ENCODE data around the gene C3.
A peak's percentile ranks its signal among the peaks of the same experiment; 100 is the strongest.

The C3 gene

DNA sequence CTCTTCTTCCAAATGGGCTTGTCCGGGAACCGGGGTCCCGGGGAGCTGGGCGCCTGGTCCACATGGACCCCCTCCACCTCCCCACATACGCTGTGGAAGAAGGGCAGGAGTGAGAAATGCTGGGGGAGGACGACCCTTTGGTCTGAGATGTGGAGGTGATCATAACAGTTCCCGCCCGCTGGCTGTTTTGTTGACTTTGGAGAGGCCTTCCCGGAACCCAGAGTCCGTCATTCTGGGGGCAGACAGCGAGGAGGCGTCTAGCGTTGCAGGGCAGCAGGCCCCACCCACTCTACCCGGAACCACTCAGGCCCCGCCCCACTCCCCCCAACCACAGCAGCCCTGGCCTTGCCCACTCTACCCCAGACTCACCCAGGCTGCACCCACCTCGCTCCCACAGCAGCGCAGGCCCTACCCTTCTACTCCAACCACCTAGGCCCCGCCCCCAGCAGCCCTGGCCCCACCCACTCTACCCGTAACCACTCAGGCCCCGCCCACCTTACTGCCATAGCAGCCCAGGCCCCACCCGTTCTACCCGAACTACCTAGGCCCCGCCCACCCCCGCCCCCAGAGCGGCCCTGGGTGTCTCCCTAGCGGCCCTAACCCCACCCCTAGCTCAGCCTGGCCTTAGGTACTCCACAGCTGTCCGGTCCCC is 9.8 kb upstream of the C3 start:
- peak; percentile 42 for DNase-seq

DNA sequence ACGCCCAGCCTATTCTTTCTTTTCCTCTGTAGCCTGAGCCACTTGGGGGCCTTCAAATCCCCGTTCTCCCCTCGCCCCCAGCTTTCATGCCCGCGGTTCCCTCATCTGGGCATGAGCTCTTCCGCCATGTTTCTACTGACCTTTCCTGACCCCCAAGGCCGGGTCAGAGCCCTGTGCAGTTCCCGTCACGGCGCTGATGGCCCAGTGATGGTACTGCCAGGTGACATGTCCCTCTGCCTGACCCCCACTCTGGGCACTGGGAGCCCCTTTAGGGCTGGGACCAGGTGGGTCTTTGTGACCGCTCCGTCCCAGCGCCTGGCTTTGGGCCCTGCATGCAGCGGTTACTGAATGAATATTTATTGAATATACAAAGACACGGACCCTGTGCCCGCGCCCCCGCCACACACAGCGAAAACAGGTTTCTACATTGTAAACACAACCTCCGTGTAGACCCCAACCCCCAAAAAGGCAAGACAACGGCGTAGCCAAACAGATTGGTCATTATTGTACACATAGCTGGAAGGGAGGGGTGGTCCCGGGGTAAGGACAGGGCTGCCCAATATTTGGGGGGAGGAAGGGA is 9.2 kb upstream of the C3 start:
- no peak for DNase-seq

DNA sequence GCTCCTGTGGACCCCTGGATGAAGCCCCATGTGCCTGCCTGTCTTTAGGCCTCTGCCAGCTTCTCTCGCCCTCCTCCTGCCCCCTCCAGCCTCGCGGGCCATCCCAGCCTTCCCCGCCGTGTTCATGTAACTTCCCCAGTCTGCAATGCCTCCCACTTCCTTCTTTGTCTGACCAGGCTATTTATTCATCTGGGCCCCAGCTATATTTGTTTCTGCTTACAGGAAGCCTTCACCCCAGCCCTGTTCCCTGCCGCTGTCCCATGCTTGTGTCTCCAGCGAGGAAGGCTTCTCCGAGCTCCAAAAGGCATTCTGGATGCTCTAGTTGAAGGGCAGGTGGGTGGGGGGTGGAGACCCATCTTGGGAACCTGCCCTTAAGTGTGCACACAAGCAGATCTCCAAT is 7.9 kb upstream of the C3 start:
- peak; percentile 91 for DNase-seq

- no peak for DNase-seq
Observed at GRCh38 chr19:6725513-6726231, 5.2 kb upstream of the C3 start.

- DNase-seq = no peak
Observed at GRCh38 chr19:6724631-6725492, 4.4 kb upstream of the C3 start.

DNA sequence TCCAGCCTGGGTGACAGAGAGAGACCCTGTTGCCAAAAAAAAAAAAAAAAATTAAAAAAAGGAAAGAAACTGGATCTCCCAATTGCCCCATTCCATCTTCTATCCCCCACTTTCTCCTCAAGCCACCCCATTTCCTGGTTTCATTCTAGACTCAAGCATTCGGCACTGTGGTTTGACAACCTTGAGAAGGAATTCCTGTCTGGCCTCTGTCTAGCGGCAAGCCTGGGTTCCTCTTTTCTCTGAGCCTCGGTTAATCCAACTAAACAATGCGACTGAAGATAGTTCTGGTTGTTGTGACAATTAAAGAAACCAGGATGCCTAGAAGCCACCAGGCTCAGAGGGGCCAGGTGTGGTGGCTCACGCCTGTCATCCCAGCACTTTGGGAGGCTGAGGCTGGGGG is 3.3 kb upstream of the C3 start:
- DNase-seq = peak; percentile 90

GRCh38 chr19:6723108-6723618 is 2.7 kb upstream of the C3 start:
- no peak for DNase-seq

- DNase-seq = no peak
Observed at GRCh38 chr19:6721773-6722172, 1.3 kb upstream of the C3 start.

DNA sequence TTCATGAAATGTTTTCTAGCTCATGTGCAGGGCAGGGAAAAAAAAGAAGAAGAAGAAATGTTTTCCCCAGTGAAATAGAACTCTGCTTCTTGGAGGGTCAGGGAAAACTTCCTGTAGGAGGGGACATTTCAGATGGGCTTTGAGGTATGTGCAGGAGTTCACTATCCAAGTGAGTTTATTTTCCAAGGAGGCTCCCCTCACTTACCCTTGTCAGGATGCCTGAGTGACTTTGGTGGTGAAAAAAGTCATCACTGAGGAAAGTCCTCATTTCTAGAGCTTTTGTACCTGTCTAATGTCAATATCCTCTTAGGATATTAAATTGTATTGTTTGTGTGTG is 656 bp upstream of the C3 start:
- no peak for DNase-seq

DNA sequence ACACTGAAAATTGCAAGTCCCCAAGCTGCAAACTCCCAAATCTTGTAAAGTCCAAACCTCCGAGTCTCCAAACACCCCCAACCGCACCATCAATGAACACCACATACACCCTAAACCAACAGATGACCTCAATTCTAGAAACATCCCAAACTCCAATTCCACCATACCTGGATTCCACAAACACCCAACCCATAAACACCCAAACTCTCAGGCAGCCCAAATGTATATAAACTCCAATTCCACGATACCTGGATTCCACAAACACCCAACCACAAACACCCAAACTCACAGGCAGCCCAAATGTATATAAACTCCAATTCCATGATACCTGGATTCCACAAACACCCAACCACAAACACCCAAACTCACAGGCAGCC is 470 bp downstream of the C3 start:
- DNase-seq = no peak

GRCh38 chr19:6719540-6719861 is 949 bp downstream of the C3 start:
- DNase-seq = no peak

DNA sequence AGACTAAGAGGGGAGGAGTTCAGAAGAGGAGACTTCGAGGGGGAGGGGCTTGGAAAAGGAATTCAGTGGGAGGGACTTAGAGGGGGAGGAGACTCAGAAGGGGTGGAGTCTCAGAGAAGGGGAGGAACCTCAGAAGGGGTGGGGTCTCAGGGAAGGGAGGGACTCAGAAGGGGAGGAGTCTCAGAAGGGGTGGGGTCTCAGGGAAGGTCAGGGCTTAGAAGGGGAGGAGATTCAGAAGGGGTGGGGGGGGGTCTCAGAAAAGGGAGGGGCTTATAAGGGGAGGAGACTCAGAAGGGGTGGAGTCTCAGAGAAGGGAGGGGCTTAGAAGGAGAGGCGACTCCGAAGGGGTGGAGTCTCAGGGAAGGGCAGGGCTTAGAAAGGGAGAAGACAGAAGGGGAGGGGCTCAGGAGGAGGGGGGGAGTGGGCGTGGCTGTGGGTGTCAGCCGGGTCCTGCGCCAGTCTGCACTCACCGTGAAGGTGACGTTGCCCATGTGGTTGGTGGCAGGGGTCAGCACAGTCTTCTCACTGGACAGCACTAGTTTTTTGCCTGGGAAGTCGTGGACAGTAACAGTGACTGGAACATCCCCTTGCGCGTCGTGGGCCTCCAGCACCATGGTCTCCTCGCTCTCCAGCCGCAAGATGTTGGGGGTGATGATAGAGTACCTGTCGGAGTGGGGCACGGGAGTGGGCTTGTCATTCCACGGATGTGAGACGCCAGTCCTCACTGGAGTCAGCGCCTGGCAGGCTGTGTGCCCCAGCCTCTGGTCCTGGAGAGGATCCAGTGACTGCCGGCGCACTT is 1.5 kb downstream of the C3 start:
- peak; percentile 34 for DNase-seq

DNA sequence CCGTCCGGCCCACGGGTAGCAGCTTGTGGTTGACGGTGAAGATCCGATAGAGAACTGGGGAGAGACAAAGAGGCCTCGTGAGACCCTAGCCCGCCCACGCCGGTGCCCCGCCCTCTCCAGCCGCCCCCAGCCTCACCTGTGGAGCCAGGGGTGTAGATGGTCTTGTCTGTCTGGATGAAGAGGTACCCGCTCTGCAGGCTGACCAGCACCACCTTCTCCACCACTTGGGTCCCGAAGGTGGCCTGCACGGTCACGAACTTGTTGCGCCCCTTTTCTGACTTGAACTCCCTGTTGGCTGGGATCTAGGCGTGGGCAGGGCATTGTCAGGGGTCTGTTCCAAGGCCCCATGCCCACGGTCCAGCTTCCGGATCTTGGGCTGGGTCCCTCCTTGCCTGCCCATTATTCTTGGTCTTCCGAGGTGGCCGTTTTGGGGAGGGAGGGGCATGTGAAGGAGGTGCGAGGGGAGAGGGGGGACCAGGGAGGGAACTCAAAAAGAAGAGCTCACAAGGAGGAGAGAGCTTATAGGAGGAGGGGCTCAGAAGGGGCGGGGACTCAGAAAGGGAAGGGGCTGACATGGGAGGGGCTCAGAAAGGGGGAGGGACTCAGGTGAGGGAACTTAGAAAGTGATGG is 2.2 kb downstream of the C3 start:
- no peak for DNase-seq

GRCh38 chr19:6717441-6717971 is 2.9 kb downstream of the C3 start:
- no peak for DNase-seq

GRCh38 chr19:6717036-6717435 is 3.4 kb downstream of the C3 start:
- DNase-seq = no peak

GRCh38 chr19:6716610-6716970 is 3.9 kb downstream of the C3 start:
- DNase-seq = no peak

DNA sequence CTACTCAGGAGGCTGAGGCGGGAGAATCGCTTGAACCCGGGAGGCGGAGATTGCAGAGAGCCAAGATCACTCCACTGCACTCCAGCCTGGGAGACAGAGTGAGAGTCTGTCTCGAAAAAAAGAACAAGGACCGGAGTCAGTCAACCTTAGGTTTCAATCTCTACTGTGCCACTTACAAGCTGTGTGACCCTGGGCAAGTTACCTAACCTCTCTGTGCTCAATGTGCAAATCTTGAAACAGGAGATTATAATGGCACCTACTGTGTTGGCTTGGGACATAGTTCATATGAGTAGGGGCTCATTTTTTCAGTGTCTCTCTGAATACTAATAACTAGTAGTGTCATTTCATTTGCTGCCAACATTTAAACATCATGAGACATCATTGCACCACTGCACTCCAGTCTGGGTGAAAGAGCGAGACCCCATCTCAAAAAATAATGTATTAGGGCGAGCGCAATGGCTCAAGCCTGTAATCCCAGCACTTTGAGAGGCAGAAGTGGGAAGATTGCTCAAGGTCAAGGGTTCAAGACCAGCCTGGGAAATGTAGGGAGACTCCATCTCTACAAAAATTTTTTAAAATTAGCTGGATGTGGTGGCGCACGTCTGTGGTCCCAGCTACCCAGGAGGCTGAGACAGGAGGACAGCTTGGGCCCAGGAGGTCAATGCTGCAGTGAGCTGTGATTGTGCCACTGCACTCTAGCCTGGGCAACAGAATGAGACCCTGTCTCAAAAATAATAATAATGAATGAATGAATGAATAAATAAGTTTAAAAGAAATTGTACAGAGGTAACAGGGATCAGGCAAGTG is 5.5 kb downstream of the C3 start:
- no peak for DNase-seq

DNA sequence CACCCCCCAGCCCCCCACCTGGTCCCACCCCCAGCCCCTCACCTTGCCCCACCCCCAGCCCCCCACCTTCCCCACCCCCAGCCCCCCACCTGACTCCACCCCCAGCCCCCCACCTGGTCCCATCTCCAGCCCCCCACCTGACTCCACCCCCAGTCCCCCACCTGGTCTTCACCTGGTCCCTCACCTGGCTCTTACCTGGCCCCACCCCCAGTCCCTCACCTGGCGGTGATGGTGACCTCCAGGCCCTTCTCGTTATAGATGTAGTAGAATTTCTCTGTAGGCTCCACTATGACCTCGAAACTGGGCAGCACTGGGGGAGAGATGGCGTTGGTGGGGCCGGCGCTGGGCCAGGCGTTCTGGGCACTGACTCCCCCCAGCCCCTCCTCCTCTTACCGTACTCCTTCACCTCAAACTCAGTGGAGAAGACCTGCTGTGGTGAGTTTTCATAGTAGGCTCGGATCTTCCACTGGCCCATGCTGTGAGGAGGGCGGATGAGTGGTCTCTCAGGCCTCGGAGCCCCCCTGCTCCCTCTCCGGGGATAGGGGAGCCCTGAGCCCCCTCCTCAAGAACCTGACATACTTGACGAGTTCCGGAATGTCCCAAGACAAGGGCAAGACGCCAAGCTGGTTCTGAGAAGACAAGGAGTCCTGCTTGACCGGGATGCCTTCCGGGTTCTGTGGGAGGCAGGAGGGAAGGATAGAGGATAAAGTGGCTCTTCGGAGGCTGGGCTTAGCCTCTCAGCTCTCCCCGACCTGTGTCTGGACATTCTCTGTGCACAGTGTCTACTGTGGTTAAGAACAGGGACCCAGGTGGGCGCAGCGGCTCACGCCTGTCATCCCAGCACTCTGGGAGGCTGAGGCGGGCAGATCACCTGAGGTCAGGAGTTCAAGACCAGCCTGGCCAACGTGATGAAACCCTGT is 6.4 kb downstream of the C3 start:
- no peak for DNase-seq

- no peak for DNase-seq
Observed at GRCh38 chr19:6712692-6713670, 7.5 kb downstream of the C3 start.
